Fibroblast of peridontal ligament (primary cell): ENCODE measurements around the gene IQCE.
A peak's percentile ranks its signal among the peaks of the same experiment; 100 is the strongest.

Source experiments
- DNase-seq: peaks from one replicate; pipeline ENCODE4 v3.0.0-alpha.2; 2010; ENCODE audit errors: extremely low read depth

The IQCE gene

GRCh38 chr7:2614631-2615330 is 56.0 kb downstream of the IQCE start:
- DNase-seq, result peak; percentile 50

- no peak for DNase-seq
These were observed 57.9 kb downstream of the IQCE start for GRCh38 chr7:2616387-2617324.

GRCh38 chr7:2617325-2617905 is 58.6 kb downstream of the IQCE start:
- no peak for DNase-seq

- peak; percentile 69 for DNase-seq
These were observed 60.3 kb downstream of the IQCE start for GRCh38 chr7:2619116-2619515.

GRCh38 chr7:2621061-2621828 is 62.5 kb downstream of the IQCE start:
- peak; percentile 44 for DNase-seq

GRCh38 chr7:2621948-2622640 is 63.3 kb downstream of the IQCE start:
- no peak for DNase-seq

- DNase-seq, result no peak
These were observed 64.3 kb downstream of the IQCE start for GRCh38 chr7:2622869-2623697.

- DNase-seq, result no peak
These were observed 64.9 kb downstream of the IQCE start for GRCh38 chr7:2623698-2624014.

- DNase-seq, result no peak
These were observed 65.6 kb downstream of the IQCE start for GRCh38 chr7:2624293-2624886.

GRCh38 chr7:2626498-2627117 is 67.8 kb downstream of the IQCE start:
- no peak for DNase-seq

- no peak for DNase-seq
These were observed 68.7 kb downstream of the IQCE start for GRCh38 chr7:2627258-2628129.

- DNase-seq, result no peak
These were observed 69.3 kb downstream of the IQCE start for GRCh38 chr7:2628130-2628482.

- DNase-seq, result no peak
These were observed 70.1 kb downstream of the IQCE start for GRCh38 chr7:2628891-2629290.

GRCh38 chr7:2629746-2630681 is 71.2 kb downstream of the IQCE start:
- DNase-seq, result no peak

- DNase-seq, result no peak
These were observed 73.4 kb downstream of the IQCE start, which contains the start of gene TTYH3 for GRCh38 chr7:2631946-2632732. Gene TTYH3 (plus strand): TSS chr7:2631986. CDS start chr7:2632156, 170 bp downstream.

- peak; percentile 55 for DNase-seq
These were observed 74.2 kb downstream of the IQCE start for GRCh38 chr7:2632733-2633537.
